Endothelial cell of umbilical vein (primary cell): ENCODE measurements around the gene POLR2H. TPM values are rescaled to one million over a fixed set of nuclear protein-coding genes. Genes with fewer than 3 reads are reported as not detected.

Experiments
- BruUV-seq: library from RNA; stranded (reverse); fragments of 400-500 nt; replicated peaks from 2 replicates; lab custom pipeline; 2021; lab: Mats Ljungman, UMichigan
- CTCF ChIA-PET: fragments of 300-600, 350-600 bp; sonication (Branson Sonifier 250); formaldehyde crosslinking; loops from one replicate; lab custom pipeline; 2021; ENCODE audit warnings: antibody characterized with exemption, inconsistent platforms; lab: Charles Lee
- POLR2A ChIA-PET: fragments of 300-600, 350-600 bp; sonication (Branson Sonifier 250); formaldehyde crosslinking; loops from one replicate; lab custom pipeline; 2021; ENCODE audit warnings: antibody characterized with exemption, inconsistent platforms; lab: Charles Lee
- DNase-seq: peaks from one replicate; pipeline ENCODE4 v3.0.0-alpha.2; 2011; ENCODE audit warnings: low read depth, low spot score
- FAIRE-seq: peaks from 2 replicates; lab custom pipeline; 2011; peaks lifted over from hg19 to GRCh38; lab: Jason Lieb, UNC
- H2AFZ ChIP-seq: 2 replicates; pipeline ENCODE4 v1.6.0; 2012; ENCODE audit warnings: low read depth, low read length, control low read depth, inconsistent platforms
- H3K27ac ChIP-seq: 2 replicates; pipeline ENCODE4 v1.5.1; 2011; ENCODE audit warnings: low read depth, mild to moderate bottlenecking, control low read depth, low read length, moderate library complexity; ENCODE audit not compliant: insufficient read depth
- H3K27me3 ChIP-seq, 2 experiments: 2 replicates each; pipeline versions ENCODE4 v1.6.0 to v1.6.1; 2011; ENCODE audit warnings: low read length in 2 of 2, mixed read lengths in 1 of 2; ENCODE audit not compliant: control insufficient read depth in 2 of 2, insufficient read depth in 2 of 2
- H3K36me3 ChIP-seq, 2 experiments: 2 replicates in 1 of 2; 3 replicates in 1 of 2; pipeline ENCODE4 v1.5.1; 2011; ENCODE audit warnings: low read length in 2 of 2, mild to moderate bottlenecking in 1 of 2, moderate library complexity in 1 of 2; ENCODE audit not compliant: control insufficient read depth in 2 of 2, insufficient read depth in 2 of 2; ENCODE audit errors: extremely low read depth in 1 of 2
- H3K4me1 ChIP-seq: 3 replicates; pipeline ENCODE4 v1.5.1; 2011; ENCODE audit warnings: mild to moderate bottlenecking, low read length; ENCODE audit not compliant: control insufficient read depth, insufficient read depth; ENCODE audit errors: extremely low read depth
- H3K4me2 ChIP-seq: 2 replicates; pipeline ENCODE4 v1.6.1; 2011; ENCODE audit warnings: low read length, control low read depth, mixed read lengths; ENCODE audit not compliant: insufficient read depth
- H3K4me3 ChIP-seq, 3 experiments: fragments of 200-600 bp in 1 of 3; sonication (generic), shearing (Covaris generic) in 1 of 3; replicated peaks in 1 of 3; 2 replicates each; pipeline ENCODE4 v1.5.1; 2011 to 2016; ENCODE audit warnings: control low read depth in 3 of 3, low read length in 3 of 3, mild to moderate bottlenecking in 2 of 3, inconsistent platforms in 1 of 3, low read depth in 1 of 3, moderate library complexity in 1 of 3; ENCODE audit not compliant: insufficient read depth in 1 of 3
- H3K79me2 ChIP-seq: 2 replicates; pipeline ENCODE4 v1.6.0; 2012; ENCODE audit warnings: low read length, inconsistent platforms; ENCODE audit not compliant: control insufficient read depth, insufficient read depth
- H3K9ac ChIP-seq: replicated peaks from 2 replicates; pipeline ENCODE3; 2011; ENCODE audit warnings: low read length, control low read depth; ENCODE audit not compliant: insufficient read depth; ENCODE audit errors: extremely low read depth
- H3K9me1 ChIP-seq: replicated peaks from 3 replicates; pipeline ENCODE4 v1.6.0; 2011; ENCODE audit warnings: mild to moderate bottlenecking, low read length; ENCODE audit not compliant: control insufficient read depth, insufficient read depth; ENCODE audit errors: extremely low read depth
- H3K9me3 ChIP-seq: replicated peaks from 2 replicates; pipeline ENCODE4 v1.5.1; 2012; ENCODE audit warnings: low read length, inconsistent platforms; ENCODE audit not compliant: control insufficient read depth, insufficient read depth
- H4K20me1 ChIP-seq: replicated peaks from 2 replicates; pipeline ENCODE3; 2011; ENCODE audit warnings: mild to moderate bottlenecking, low read length; ENCODE audit not compliant: control insufficient read depth, insufficient read depth; ENCODE audit errors: extremely low read depth
- EZH2 ChIP-seq: IDR thresholded peaks from 2 replicates; pipeline ENCODE4 v1.6.1; 2012; ENCODE audit warnings: borderline replicate concordance, low read depth, mild to moderate bottlenecking, moderate library complexity, low read length, inconsistent platforms; ENCODE audit not compliant: severe bottlenecking
- FOS ChIP-seq: IDR thresholded peaks from 2 replicates; pipeline ENCODE4 v1.6.1; 2011; ENCODE audit warnings: mild to moderate bottlenecking, low read length, moderate library complexity, borderline replicate concordance; ENCODE audit not compliant: insufficient read depth
- GATA2 ChIP-seq: IDR thresholded peaks from 2 replicates; pipeline ENCODE4 v1.7.0; 2011; ENCODE audit warnings: low read depth, mild to moderate bottlenecking, moderate library complexity, mixed read lengths, low read length; ENCODE audit not compliant: insufficient read length, insufficient read depth
- JUN ChIP-seq: IDR thresholded peaks from 2 replicates; pipeline ENCODE4 v1.6.1; 2011; ENCODE audit warnings: borderline replicate concordance, low read depth; ENCODE audit not compliant: insufficient read length, insufficient read depth
- MYC ChIP-seq: IDR thresholded peaks from one replicate; pipeline ENCODE4 v1.6.1; 2011; ENCODE audit warnings: mild to moderate bottlenecking, low read depth, low read length
- POLR2A ChIP-seq: IDR thresholded peaks from 2 replicates; pipeline ENCODE4 v1.6.1; 2012; ENCODE audit warnings: low read depth, mild to moderate bottlenecking, control low read depth, low read length
- POLR2AphosphoS5 ChIP-seq: IDR thresholded peaks from 2 replicates; pipeline ENCODE4 v1.6.1; 2012; ENCODE audit warnings: low read depth, mild to moderate bottlenecking, control low read depth, low read length, moderate library complexity; ENCODE audit not compliant: insufficient read depth
- dilution Hi-C: fragments of 300-500 bp; cut with MboI; formaldehyde crosslinking; loops from one replicate; pipeline ENCODE4 v1.15.0; 2019; ENCODE audit warnings: low sequenced_read_pairs; ENCODE audit not compliant: extremely low pct_ligation_motif_present
- intact Hi-C: fragments of 100-400 bp; cut with micrococcal nuclease; formaldehyde crosslinking; loops from one replicate; pipeline ENCODE4 v1.10.0; 2022
- polyA plus RNA-seq, 4 experiments: library from polyadenylated mRNA; depleted of rRNA in 3 of 4; stranded (reverse) in 3 of 4; unstranded in 1 of 4; fragments of >200 nt; gene quantifications; 2 replicates each; pipeline versions ENCODE4 v1.2.1 to v1.2.3, GENCODE V29; 2011 to 2012; ENCODE audit warnings: missing spikeins in 1 of 4
- total RNA-seq: library from RNA; stranded (reverse); gene quantifications from 2 replicates; pipeline ENCODE4 v1.2.3, GENCODE V29; 2021
- TF ChIP-seq, protein P1 (sequence below), 2 donors: IDR thresholded peaks; 1 replicate in 1 of 2; 2 replicates in 1 of 2; pipeline ENCODE4 v1.5.1; 2011; ENCODE audit warnings: low read length in 2 of 2, mild to moderate bottlenecking in 2 of 2, moderate library complexity in 2 of 2, control low read depth in 1 of 2, inconsistent platforms in 1 of 2, low read depth in 1 of 2; ENCODE audit not compliant: insufficient read depth in 1 of 2; ENCODE audit errors: extremely low read depth in 1 of 2
- TF ChIP-seq, protein P2 (sequence below): IDR thresholded peaks from 2 replicates; pipeline ENCODE4 v1.6.1; 2011; ENCODE audit not compliant: insufficient read depth, insufficient read length

The POLR2H gene
- total and polyA plus RNA-seq, 2 donors (not counting 3 experiments of a cell fraction or from before 2014, with no cell fraction given), result 89.0 to 276 TPM

DNA sequence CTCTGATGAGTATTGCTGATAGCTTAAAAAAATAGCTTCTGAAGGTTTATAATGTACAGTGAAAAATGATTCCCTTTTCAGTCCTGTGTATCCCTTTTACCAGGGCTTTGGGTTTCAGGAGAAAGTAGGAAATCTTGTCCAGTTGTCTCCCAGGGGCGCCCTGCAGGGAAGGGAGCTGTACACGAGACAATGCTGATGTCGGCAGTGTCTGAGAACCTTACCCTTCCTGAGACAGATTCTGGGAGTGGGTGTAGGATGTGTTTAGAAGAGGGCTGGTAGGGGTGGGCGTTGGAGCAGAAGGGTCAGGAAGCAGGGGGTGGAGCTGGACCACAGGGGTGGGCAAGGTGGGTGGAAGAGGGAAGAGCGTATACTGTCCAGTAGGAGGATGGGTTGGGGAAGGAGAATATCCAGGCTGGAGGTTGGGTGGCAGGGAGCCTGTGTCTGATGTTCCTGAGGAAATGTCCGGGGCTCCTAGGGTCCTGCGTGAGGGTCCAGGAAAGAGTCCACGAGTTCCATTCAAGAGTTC, 10.8 kb downstream of the POLR2H start:
- H3K9me3 ChIP-seq, result no peaks in the 10 kb centered on the region
- TF ChIP-seq POLR2A (no peak), MYC (no peak), POLR2AphosphoS5 (no peak), JUN (no peak), EZH2 (no peak), FOS (no peak), GATA2 (no peak)
- TF ChIP-seq, protein P1, sequence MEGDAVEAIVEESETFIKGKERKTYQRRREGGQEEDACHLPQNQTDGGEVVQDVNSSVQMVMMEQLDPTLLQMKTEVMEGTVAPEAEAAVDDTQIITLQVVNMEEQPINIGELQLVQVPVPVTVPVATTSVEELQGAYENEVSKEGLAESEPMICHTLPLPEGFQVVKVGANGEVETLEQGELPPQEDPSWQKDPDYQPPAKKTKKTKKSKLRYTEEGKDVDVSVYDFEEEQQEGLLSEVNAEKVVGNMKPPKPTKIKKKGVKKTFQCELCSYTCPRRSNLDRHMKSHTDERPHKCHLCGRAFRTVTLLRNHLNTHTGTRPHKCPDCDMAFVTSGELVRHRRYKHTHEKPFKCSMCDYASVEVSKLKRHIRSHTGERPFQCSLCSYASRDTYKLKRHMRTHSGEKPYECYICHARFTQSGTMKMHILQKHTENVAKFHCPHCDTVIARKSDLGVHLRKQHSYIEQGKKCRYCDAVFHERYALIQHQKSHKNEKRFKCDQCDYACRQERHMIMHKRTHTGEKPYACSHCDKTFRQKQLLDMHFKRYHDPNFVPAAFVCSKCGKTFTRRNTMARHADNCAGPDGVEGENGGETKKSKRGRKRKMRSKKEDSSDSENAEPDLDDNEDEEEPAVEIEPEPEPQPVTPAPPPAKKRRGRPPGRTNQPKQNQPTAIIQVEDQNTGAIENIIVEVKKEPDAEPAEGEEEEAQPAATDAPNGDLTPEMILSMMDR (IDR thresholded peaks at IDR 0.05; ENCODE audit: extremely low read depth in 1 of 2, insufficient read depth in 1 of 2, low read depth in 1 of 2, low read length in 2 of 2), result no peak
- TF ChIP-seq, protein P2, sequence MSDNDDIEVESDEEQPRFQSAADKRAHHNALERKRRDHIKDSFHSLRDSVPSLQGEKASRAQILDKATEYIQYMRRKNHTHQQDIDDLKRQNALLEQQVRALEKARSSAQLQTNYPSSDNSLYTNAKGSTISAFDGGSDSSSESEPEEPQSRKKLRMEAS, result no peak
- ChIA-PET CTCF (interaction anchor here (0.7 to 10.1 kb wide), 28 partner anchors 8 to 189 kb away, joined by 3 to 266 read pairs (median 9); partner anchors contain the start of genes CHRD, CLCN2, EPHB3 and POLR2H), POLR2A (interaction anchor here (1.5 kb wide), 1 partner anchor 141 kb away, joined by 4 read pairs; no protein-coding TSS in a partner anchor)
- no TSS peak for BruUV-seq
- peaks cover 2 to 5% of the 10 kb centered on the region in 2 experiments for H3K36me3 ChIP-seq
- peaks cover 33% of the 10 kb centered on the region for H3K4me1 ChIP-seq
- H4K20me1 ChIP-seq, result no peaks in the 10 kb centered on the region
- DNase-seq, result no peak
- H3K27me3 ChIP-seq, result peaks cover 9 to 10% of the 10 kb centered on the region in 2 experiments
- no peak for FAIRE-seq
- dilution Hi-C loops (no loop called here), intact Hi-C loops (loop anchor here (10.0 kb wide), 1 partner anchor 402 kb away; no protein-coding TSS in a partner anchor)
- no peaks in the 10 kb centered on the region for H3K79me2 ChIP-seq
- H3K9me1 ChIP-seq, result no peaks in the 10 kb centered on the region
- no peak overlapping the region for H3K4me3 ChIP-seq
- no peak overlapping the region for H2AFZ ChIP-seq
- H3K27ac ChIP-seq, result no peak overlapping the region
- no peak overlapping the region for H3K9ac ChIP-seq
- no peak overlapping the region for H3K4me2 ChIP-seq
